LNCaP clone FGC (cell line): Measurements from ENCODE around the gene FNDC3A.

Source experiments
- DNase-seq: peaks from one replicate; pipeline ENCODE4 v3.0.0-alpha.2; 2011; ENCODE audit warnings: low read depth
- H3K4me3 ChIP-seq: 2 replicates; pipeline ENCODE4 v1.5.1; 2011; ENCODE audit warnings: mild to moderate bottlenecking, low read depth, low read length, control low read depth
- CTCF ChIP-seq: IDR thresholded peaks from 2 replicates; pipeline ENCODE4 v1.5.1; 2012; ENCODE audit warnings: mild to moderate bottlenecking; ENCODE audit not compliant: control insufficient read depth, insufficient read depth; ENCODE audit errors: extremely low read depth

FNDC3A gene

GRCh38 chr13:49216334-49216733, 240.6 kb downstream of the FNDC3A start:
- no peak for TF ChIP-seq CTCF
- no peak for DNase-seq

GRCh38 chr13:49217962-49218492, 242.3 kb downstream of the FNDC3A start:
- H3K4me3 ChIP-seq, result no peak overlapping the region
- no peak for TF ChIP-seq CTCF
- DNase-seq, result no peak

More at GRCh38 chr13:49216334-49216733, 240.6 kb downstream of the FNDC3A start:
- no peak overlapping the region for H3K4me3 ChIP-seq

GRCh38 chr13:49218493-49219051, 242.9 kb downstream of the FNDC3A start:
- no peak for DNase-seq
- no peak overlapping the region for H3K4me3 ChIP-seq
- TF ChIP-seq CTCF, result no peak

DNA sequence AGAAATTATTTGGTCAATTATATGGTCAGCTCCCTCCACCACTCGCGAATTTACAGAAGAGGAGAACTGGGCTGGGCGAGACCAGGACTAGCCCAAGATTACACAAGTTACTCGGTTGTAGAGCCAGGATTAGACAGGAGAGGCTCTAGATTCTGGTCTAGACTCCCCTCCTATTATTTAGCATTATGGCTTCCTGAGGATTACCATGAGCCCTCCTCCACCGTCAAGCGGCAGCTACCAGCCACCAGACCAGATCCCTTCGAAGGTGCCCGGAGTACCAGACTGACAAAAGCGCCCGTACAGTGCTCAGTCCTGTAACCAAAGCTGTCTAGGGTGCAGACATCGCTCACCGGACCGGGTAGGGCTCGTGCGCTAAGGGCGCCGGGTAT, 243.9 kb downstream of the FNDC3A start:
- no peak for TF ChIP-seq CTCF
- no peak overlapping the region for H3K4me3 ChIP-seq
- DNase-seq, result no peak

- no peak for TF ChIP-seq CTCF
- DNase-seq, result no peak
- H3K4me3 ChIP-seq, result no peak within 1 kb of the TSS
Observed at GRCh38 chr13:49220036-49220855, 244.5 kb downstream of the FNDC3A start, which contains the start of gene MLNR. MLNR (plus strand) TSS chr13:49220338; CDS start chr13:49220338, 0 bp downstream.

GRCh38 chr13:49220856-49221589, 245.3 kb downstream of the FNDC3A start:
- DNase-seq, result no peak
- H3K4me3 ChIP-seq, result no peak overlapping the region
- no peak for TF ChIP-seq CTCF
